Putamen (tissue), 1 donor: ENCODE measurements around the gene CFAP20DC.
"Not testable (repeated sequence)": the region's sequence is repeated elsewhere in the genome, so short reads cannot be mapped to it uniquely, and the experiment has no call there.

Experiments used
- DNase-seq: peaks from one replicate; pipeline ENCODE4 v3.0.0-alpha.2; 2016; ENCODE audit warnings: low spot score

CFAP20DC gene

DNA sequence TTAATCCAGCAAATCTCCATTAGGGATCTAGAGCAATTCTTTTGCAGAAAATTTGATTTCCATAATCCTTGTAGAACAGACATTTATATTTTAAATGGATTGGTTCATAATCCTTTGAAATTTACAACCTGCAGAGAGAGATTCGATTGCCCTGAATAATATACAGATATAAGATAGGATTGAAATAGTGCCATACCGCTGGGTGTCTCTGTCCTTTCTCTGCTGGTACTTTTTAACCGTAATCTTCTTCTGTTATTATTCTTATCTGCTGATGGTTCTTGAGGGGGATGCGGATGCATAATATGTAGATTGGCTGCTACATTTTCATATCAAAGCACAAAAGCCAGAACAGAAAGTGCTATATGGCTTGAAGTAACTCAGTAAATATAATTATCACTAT lies 182.2 kb downstream of the CFAP20DC start:
- no peak for DNase-seq

DNA sequence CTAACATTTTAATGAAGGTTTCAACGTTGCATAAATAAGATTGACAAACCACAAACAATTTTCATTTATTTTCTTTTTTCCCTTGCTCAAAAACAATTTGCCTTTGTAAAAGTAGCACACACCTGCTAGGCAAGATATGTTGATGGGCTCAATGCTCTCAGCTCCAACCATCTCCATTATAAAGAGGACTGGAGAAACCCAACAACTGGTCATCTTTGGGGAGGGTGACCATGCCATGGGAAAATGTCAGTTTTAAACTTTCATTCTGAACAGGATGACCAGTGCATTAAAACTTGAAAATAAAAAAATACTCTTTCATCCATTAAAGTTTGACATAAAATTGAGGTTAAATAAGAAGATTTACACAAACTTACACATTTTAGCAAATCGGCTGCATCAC lies 183.7 kb downstream of the CFAP20DC start:
- no peak for DNase-seq

DNA sequence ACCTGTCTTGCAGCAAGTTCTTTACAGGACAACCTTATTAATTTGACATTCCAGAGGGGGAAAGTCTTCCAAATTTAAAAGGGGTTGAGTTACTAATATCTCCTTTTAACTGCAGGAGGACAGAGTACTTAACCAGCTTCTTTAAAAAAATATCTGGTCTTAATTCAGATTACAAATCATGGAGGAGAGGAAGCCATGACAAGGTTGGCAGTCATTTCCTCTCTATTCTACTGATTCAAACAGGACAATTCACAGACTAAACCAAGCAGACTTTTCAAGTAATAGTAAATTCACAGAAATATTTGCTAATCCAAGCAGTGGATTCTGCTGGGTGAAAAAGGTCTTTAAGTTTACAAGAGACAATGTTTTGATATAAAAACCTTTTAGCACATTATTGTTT lies 185.3 kb downstream of the CFAP20DC start:
- no peak for DNase-seq

DNA sequence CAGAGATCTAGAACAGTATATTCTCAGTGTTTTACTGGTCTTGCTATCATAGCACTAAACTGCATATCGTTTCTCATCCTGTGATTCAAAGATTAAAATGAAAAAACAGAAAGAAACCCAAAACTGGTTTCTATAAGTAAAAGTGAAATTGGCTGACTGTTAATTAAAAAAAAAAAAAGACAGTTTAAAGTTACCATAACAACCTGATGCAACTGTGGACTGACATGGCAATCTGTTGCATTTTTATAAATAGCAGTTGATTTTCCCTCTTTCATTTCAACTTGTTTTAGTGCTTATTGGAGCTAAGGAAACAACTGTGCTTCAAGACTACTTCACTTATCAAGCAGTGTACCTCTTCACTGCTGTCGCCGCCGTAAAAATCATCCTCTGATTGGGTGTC lies 186.6 kb downstream of the CFAP20DC start:
- no peak for DNase-seq

DNA sequence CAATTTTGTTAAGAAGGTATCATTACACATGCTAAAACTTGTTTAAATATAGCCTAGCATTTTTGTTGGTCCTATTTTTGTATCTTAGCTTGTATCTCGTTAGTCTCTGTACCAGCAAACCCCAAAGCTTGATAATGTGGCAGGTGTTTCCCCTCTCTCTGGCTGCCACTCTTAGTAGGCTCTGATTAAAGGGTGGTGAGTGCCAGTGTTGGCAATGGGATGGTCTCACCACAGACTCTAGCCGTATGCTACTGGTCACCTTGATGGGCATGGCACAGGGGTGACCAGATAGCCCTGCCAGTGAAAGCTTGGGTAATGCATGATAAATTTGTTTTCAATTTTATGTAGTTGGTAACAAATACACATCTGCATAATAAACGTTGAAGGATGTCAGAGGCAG lies 188.3 kb downstream of the CFAP20DC start:
- DNase-seq = no peak

DNA sequence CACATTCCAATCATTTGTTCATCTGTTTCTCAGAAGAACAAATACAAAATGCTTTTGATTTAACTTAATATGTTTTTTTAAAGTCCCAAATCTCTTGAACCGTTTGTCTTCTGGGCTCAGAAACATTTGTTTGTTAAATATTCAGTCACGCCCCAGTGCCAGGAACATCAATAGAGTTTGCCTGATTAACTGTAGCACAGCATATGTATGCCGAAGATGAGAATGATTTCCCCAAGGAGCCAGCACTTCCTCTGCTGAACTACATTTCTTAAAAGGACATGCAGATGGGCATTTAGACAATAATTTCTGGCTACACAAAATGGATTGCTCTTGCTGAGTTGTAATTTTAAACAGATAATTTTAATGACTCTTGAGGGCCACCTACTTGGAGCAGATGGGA lies 191.7 kb downstream of the CFAP20DC start:
- DNase-seq = no peak

DNA sequence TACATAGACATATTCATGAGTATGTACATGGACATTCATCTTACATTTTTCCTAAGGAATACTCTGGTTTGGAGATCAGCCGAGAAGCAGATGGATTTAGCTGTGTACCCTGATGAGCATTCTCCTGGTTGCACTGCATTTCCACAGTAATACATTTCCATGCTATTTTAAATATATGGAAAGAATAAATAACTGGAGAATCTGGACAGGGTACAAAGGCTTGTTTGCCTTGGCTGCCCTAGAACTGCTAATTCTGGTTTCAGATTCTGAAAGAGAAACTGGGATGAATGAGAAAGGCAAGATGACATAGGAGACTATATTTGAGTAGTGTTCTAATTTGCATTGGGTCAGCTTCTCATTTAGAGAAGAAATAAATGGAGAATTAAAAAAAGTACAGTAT lies 192.4 kb downstream of the CFAP20DC start:
- no peak for DNase-seq

DNA sequence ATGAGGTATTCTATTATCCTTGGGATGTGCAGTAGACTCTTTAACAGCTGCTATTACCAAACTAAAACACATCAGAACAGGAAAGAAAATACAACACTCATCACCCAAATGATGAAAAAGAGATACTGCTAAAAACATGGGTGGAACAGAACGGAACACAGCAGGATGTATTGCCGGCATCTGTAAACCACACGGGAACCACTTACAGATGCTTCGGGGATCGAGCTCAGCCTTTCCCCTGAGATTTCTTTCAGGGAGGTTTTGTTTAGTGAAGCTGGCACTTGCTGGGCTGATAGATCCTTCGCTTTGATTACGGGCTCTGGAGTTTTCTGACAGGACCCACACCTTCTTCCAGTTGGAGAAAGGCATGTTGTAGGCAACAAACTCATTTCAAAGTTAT lies 201.0 kb downstream of the CFAP20DC start:
- no peak for DNase-seq

DNA sequence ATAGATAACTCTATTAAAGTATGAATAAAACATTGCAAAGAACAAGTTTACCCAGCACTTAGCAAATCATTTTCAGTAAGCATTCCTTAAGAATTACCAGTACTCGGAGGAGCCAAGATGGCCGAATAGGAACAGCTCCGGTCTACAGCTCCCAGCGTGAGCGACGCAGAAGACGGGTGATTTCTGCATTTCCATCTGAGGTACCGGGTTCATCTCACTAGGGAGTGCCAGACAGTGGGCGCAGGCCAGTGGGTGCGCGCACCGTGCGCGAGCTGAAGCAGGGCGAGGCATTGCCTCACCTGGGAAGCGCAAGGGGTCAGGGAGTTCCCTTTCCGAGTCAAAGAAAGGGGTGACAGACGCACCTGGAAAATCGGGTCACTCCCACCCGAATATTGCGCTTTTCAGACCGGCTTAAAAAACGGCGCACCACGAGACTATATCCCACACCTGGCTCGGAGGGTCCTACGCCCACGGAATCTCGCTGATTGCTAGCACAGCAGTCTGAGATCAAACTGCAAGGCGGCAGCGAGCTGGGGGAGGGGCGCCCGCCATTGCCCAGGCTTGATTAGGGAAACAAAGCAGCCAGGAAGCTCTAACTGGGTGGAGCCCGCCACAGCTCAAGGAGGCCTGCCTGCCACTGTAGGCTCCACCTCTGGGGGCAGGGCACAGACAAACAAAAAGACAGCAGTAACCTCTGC lies 207.6 kb downstream of the CFAP20DC start:
- DNase-seq = not testable (repeated sequence)

DNA sequence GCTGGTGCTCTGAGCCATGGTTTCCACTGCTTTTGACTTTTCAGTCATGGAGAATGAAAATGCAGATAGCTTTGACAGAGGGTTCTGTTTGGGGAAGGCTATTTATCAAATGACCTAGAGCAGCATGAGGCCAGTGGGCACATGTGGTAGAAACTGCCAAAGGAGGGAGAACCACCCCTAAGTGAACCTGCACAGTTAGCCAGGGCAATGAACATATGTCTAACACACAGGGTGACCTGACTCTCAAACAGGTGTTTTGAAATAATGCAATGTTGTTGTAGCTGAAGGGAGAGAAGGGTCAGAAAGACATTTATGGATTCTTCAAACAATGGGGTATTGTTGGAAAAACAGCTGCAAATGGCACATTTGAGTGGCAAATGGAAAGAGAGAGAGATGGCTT lies 208.9 kb downstream of the CFAP20DC start:
- no peak for DNase-seq

DNA sequence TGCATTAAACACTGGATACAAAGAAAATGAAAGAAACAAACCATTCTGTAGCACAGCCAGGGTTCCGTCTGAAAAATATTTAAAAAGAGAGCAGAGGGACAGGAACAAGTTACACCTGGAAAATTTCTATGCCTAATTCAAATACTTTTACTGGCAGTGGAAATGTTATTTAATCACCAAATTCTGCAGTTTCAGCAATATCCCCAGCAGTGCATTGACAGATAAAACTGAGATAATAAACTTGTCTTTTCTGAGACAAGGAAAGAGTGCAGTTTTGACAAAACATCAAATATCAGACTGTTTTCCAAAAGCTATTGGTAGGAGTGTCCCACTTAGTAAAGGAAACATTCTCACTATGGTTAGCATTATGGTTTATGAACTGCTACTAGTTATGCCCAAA lies 209.9 kb downstream of the CFAP20DC start:
- DNase-seq = no peak

DNA sequence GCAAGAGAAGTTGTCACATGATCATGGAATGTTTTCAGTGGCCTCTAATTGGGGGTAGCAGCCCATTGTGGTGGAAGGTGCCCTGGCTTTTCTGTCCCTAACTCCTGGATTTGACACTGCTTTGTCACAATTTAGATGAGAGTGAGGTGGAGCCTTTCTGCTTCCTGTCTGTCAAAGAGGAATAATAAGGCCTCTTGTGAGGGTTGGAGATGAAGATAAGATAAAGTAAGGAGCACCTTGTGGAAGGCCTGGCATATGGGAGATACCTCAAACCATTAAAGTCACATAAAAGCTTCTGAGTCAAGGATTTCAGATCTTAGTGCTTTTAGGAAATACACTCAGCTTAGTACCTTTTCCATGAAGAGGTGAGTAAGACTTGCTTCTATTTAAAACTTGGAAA lies 210.6 kb downstream of the CFAP20DC start:
- no peak for DNase-seq

DNA sequence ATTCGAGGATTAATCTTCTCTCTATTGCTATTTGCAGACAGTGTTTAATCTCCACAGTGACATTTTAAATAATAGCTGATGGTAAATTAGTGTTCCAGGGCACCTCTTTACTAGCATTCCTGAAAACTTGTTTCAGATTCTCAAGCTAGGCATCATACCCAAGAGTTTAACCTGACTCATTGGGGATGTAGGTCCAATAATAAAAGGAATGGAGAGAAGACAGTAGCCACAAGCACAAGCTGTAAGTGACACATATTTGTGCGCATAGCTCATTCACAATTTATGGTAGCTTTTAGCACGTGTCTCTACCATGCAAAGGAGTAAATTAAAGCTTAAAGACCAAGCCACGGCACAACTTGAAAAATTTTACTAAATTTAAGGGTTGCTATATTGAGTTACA lies 212.0 kb downstream of the CFAP20DC start:
- no peak for DNase-seq

DNA sequence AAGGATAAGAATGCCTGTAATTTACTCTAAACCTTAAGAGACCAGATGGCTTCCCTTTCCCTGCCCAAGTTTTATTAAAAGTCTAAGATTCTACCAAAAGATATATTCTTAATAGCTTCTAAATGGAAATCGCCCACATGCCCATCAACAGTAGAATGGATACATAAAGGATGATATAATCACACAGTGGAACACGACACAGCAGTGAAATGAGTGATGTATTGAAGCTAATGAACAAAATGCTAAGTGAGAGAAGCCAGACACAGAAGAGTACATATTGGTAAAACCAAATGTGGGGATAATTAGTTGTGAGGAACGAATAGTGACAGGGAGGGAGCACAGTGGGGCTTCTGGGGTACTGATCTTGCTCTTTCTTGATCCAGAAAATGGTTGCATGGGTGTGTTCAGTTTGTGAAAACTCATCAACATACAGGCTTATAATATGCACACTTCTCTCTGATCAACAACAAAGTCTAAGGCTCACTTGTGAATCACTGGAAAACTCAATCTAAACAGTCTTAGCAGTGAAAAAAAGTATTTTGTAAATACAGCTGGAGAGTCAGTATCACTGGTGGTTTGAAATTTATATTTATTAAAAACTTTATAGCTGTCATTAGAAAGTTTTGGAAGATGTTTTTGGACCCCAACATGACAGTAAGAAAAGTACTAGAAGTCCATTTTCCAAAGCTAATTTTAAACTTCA lies 212.5 kb downstream of the CFAP20DC start:
- no peak for DNase-seq

DNA sequence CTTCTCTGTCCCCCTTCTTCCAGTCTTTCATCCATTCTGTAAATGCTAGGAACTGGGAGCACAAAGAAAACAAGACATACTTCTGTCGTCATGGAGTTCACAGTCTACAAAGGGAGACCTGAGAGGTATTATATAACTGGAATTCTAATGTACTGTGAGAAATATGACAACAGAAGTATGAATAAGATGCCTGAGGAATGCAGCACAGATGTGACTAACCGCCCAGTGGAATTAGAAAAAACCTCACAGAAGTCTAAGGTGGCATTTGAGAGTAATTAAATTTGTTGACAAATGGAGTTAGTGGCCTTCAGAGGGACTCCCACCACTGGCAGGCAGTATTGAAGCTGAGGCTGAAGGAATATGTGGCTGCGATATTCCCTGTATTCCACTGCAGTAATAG lies 214.7 kb downstream of the CFAP20DC start:
- DNase-seq = no peak

DNA sequence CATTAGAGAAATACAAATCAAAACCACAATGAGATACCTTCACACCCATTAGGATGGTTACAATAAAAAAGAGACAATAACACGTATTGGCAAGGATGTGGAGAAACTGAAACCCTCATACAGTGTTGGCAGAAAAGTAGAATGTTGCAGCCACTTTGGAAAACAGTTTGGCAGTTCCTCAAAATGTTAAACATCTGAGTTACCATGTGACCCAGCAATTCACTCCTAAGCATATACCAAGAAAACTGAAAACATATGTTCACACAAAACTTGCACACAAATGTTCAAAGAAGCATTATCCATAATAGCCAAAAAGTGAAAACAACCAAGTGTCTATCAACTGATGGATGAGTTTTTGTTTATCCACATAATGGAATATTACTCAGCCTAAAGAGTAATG lies 216.3 kb downstream of the CFAP20DC start:
- DNase-seq = no peak

DNA sequence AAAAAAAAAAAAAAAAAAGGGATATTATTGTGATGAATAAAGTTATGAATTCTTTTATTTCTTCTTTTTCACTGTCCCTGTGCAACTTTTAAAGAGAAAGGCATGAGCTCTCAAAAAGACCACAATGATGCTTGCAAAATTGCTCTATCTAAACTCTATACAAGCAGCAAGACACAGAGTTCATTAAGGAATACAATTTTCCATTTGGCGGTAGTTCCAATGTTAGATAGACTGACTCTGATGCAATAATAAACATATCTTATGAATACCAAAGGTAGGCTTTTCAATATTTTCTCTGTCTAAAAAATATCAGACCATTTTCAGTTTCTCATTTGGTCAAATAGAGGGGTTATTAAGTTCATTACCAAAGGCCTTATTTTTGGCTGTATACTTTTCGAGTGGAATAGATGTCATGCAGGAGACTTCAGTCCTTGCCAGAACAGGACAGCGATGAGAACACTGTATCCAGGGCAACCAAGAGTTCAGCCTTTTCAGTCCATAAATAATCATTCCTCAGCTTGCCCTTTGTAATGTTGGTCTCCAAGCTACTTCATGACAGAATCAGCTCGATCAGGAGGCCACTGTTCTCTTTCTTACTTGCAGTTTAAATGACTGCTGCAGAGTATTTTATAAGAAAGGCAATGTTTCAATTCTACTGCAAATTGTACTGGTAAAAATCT lies 220.4 kb downstream of the CFAP20DC start:
- DNase-seq = no peak

DNA sequence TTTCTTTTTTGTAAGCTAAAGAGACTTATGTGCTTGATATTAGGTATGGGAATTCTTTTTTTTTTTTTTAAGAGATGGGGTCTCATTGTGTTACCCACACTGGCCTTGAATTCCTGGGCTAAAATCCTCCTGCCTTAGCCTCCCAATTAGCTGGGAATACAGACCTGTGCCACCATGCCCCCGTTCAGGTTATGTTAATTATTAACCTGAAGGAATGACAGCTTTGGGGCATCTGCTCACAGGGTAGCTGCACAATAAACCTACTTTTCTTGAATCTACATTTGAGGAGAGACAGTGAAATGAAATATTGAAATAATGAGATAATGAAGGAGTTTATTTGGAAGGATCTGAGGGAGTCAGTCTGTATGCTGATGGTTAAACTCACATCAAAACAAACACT lies 225.0 kb downstream of the CFAP20DC start:
- DNase-seq = no peak

DNA sequence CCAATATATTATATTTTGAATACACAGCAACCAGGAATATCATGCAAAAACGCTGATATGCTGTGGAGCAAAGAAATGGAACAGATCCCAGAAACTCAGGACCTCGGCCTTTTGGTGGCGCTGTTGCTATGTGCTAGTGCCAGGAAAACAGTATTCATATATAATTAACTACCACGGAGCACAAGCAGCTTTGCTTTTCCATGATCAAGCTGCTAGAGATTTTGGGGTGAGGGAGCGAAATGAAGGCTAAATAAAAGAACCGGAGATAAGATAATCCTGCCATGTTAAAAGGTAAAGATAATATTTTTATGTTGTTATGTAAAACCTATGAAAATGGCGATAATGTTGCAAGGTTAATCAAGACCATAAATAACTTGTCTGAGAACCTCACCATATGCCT lies 225.5 kb downstream of the CFAP20DC start:
- DNase-seq = peak; percentile 50

DNA sequence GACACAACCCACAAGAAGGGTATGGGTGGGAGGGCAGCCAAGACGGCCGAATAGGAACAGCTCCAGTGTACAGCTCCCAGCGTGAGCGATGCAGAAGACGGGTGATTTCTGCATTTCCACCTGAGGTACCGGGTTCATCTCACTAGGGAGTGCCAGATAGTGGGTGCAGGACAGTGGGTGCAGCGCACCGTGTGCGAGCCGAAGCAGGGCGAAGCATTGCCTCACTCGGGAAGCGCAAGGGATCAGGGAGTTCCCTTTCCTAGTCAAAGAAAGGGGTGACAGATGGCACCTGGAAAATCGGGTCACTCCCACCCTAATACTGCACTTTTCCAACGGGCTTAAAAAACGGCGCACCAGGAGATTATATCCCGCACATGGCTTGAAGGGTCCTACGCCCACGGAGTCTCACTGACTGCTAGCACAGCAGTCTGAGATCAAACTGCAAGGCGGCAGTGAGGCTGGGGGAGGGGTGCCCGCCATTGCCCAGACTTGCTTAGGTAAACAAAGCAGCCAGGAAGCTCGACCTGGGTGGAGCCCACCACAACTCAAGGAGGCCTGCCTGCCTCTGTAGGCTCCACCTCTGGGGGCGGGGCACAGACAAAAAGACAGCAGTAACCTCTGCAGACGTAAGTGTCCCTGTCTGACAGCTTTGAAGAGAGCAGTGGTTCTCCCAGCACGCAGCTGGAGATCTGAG lies 243.1 kb downstream of the CFAP20DC start:
- DNase-seq = not testable (repeated sequence)

DNA sequence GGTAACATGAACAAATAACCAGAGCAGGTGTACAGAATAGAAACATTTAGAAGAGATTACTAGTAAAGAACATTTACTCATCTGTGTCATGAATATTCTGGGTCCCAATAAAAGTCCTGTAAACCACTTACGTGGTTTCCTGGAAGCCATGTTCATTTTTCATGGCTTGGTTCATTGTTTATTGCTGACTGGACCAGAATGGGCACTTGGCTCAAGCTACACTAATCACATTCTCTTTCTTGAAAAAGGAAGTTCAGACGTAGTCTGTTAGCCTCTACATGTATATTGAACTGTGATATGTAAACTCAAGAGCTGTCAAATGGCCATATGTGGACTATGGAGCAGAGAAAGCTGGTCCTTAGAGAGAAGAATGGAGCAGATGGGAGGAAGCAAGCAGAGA lies 244.9 kb downstream of the CFAP20DC start:
- DNase-seq = no peak

DNA sequence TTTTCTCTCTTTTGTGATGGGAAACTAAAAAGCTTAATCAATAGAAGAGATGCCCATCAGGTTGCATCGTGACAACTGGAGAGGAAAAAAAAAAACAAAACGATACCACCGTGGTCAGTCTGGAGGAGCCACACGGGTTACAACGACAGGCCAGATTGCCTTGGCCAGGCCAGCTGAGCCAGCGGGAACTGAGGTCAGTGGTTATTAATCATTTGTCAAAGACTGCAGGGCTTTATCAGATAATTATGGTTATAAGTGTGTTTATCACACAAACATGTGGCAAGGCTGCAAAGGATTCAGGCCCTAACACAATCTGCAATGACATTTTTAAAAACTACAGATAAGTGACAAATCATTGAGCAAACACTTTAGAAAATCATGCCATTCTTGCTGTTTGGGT lies 248.3 kb downstream of the CFAP20DC start:
- DNase-seq = no peak

DNA sequence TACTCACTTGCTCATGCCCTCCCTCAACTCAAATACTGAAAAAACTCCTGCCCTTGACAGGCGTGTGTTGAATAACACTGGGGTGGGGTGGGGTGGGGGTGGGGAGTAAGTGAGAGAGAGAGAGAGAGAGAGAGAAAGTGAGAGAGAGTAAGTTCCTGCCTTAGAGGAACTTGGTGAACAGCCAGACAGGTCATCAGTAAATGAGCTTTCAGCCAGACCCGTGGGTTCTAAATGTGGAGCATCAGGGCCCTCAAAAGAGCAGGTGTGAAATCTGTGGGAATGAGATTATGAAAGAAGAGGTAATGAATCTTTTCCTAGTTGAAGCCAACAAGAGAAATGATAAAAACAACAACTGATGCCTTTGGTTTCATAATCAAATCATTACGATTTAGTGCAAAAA lies 248.9 kb downstream of the CFAP20DC start:
- no peak for DNase-seq
